HG03025 (cell line): Measurements from ENCODE around the gene PGC.

ENCODE experiments used
- ATAC-seq: cut with Tn5 transposase; IDR thresholded peaks from one replicate; pipeline ENCODE4 v1.9.1; 2021; ENCODE audit warnings: mild to moderate bottlenecking, moderate library complexity; ENCODE audit not compliant: unreplicated experiment, low FRiP score

The PGC gene

DNA sequence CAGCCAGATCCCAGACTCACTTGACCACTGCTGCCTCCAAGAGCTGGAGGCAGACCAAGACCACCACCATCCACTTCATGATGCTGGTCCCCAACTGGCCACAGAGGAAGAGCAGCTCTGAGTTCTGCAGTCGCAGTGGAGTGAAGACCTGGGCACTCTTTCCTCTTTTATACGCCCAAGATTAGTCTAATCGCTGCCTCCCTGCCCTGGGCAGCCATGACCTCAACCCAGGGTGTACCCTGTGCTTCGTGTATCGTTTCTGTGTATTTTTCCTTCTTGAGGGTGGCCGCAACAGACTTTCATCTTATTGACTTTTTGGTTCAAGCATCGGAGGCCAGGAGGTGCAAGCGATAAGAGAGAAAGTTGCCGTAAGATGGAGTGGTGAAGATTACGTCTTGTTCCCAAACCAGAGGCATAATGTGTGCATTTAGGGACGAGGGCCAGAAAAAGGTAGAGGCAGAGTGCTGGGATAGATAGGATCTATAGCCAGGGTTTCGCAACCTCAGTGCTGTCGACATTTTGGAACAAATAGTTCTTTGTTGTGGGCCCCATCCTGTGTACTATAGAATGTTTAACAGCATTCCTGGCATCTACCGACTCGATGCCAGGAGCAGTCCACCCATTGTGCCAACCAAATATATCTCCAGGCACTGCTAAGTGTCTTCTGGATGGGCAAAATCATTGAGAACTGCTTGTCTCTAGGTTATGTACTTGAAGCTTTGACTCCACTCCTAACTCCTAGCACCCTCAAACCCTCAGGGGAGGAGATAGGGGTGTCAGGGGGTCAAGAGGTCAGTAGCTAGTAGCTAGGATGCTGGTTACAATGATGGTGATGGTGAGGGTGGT lies at the start of gene PGC:
PGC (minus strand) TSS at position 142 of the 846 bp plus-strand sequence; CDS start at position 79, 63 bp downstream.
- no peak for ATAC-seq

GRCh38 chr6:41796474-41796873 lies 49.3 kb upstream of the PGC start:
- no peak for ATAC-seq

GRCh38 chr6:41791984-41792383 lies 44.8 kb upstream of the PGC start:
- ATAC-seq, result no peak

DNA sequence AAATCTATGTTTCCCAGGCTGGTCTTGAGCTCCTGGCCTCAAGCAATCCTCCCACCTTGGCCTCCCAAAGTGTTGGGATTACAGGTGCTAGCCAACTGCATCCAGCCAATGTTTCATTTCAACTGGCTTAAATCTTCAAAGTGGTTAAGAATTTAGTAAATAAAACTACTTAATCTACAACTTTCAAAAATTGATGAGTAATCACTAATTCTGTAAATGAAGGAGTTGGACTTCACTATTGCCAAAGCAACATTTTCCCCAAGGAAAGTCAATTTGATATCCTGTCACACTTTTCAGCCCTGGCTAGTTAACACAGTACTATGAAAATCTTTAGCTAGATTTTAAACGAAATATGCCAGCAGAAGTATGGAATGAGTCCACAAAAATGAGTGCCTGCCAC lies 44.1 kb upstream of the PGC start:
- no peak for ATAC-seq

DNA sequence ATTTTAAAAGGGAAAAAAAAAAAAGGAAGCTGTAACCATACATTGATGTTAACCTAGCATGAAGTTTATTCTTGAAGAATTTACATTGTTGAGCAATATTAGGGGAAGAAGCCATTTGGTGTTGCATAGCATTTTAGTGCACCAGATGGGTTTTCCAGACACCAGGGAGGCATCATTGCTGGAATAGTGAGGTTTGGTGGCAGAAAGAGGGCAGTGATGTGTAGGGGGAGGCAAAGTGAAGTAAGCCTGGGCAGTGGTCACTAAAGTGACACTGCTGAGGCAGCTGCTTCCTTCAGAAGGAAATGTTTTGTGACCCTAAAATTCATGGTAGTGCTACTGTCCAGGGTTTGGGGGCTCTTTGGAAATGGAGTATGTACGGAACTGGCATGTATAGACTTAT lies 42.8 kb upstream of the PGC start:
- ATAC-seq, result no peak

- ATAC-seq, result no peak
Measured at GRCh38 chr6:41789390-41789724, 42.2 kb upstream of the PGC start.

DNA sequence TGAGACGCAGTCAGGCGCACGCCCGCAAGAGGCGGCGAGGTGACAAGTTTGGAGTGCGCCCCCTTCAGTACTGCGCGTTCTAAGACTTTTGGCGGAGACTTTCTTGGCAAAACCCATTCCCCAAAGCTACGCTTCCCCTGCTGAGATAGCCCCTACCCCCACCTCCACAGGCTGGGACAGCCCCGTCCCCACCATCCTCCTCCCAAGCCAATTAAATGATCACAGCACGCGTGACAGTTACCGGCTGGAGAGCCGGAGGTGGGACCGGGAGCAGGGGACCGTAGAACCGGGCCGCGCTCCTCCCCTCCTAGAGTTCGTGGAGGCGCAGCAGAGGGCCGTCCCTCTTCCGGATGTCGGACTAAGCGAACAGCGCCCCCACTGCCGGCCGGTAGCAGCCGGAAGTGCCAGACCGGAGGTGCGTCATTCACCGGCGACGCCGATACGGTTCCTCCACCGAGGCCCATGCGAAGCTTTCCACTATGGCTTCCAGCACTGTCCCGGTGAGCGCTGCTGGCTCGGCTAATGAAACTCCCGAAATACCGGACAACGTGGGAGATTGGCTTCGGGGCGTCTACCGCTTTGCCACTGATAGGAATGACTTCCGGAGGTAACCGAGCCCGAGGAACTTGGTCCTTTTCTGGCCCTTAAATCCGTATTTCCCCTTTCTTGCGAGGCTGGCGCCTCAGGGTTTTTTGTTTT lies 40.2 kb upstream of the PGC start, which contains the start of gene TOMM6:
TOMM6 (plus strand) TSS at position 476 of the 699 bp plus-strand sequence; CDS start at position 480, 4 bp downstream.
- peak; percentile 79 for ATAC-seq

- peak; percentile 56 for ATAC-seq
Measured at GRCh38 chr6:41786451-41787218, 39.4 kb upstream of the PGC start.

DNA sequence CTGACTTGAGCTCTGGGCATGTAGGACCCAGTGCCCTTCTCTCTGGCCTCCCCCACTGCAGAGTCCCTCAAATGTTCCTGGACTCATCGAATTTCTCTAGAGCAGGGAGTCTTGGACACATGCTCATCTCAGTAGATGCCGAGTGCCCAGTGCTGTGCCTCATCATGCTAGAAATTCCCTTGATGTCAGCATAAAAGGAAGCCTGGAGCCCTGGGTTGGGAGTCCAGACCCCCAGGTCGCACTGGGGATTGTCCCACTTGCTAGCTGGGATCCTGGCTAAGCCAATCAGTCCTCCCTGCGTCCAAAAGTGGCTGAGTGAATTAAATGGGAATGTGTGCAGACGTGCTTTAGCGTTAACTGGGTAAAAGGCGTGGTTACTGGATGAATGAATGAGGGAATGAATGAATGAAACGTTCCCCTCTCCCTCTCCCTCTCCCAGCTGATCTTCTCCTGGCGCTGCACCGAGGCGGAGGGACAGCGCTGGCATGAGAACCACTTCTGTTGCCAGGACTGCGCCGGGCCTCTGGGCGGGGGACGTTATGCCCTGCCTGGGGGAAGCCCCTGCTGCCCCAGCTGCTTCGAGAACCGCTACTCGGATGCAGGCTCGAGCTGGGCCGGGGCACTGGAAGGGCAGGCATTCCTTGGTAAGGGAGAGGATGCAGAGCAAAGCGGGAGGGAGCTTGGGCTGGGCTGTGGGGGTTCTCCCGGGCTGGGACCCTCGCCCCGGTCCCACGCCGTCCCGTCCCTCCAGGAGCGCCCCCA lies 38.7 kb upstream of the PGC start:
- no peak for ATAC-seq

DNA sequence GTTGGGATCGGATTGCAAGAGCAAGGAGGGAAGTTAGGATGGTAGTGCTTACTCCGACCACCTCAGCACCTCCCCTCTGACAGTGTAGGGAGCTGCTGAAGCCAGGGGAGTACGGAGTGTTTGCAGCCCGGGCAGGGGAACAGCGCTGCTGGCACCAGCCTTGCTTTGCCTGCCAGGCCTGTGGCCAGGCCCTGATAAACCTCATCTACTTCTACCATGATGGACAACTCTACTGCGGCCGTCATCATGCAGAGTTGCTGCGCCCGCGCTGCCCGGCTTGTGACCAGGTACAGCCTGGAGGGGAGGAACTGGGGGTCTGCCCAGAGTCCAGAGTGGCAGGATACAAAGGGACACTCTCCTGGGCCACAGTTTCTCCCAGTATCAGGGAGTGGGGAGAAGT lies 38.1 kb upstream of the PGC start:
- no peak for ATAC-seq

- no peak for ATAC-seq
Measured at GRCh38 chr6:41784581-41785171, 37.5 kb upstream of the PGC start.

DNA sequence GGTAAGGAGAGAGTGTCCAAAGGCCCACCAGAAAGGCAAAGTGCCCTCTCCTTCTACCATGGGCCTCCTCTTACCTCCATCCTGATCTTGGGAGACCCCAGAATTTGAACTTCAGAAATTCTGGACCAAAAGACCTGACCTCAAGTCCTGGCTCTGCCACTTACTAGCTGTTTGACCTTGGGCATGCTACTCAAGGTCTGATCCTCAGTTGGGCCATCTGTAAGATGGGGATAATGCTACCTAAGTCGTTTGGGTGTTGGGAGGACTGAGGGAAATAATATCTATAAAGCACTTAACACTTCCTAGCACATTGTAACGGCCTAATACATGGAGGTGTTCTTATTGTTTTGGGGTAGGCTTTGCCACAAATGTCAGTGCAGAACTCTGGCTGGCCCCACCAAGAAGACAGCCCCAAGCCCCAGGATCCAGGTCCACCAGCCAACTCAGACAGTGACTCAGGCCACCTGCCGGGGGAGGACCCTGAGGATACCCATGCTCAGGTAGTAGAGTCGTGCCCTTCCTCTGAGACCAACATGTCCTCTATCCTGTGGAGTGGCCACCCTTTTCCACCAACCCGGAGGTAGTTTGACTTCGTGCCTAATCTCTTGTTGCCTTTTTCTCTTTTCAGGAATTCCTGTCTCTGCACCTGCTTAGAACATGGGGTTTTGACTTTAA lies 36.0 kb upstream of the PGC start:
- no peak for ATAC-seq

- no peak for ATAC-seq
Measured at GRCh38 chr6:41781366-41781730, 34.2 kb upstream of the PGC start.

DNA sequence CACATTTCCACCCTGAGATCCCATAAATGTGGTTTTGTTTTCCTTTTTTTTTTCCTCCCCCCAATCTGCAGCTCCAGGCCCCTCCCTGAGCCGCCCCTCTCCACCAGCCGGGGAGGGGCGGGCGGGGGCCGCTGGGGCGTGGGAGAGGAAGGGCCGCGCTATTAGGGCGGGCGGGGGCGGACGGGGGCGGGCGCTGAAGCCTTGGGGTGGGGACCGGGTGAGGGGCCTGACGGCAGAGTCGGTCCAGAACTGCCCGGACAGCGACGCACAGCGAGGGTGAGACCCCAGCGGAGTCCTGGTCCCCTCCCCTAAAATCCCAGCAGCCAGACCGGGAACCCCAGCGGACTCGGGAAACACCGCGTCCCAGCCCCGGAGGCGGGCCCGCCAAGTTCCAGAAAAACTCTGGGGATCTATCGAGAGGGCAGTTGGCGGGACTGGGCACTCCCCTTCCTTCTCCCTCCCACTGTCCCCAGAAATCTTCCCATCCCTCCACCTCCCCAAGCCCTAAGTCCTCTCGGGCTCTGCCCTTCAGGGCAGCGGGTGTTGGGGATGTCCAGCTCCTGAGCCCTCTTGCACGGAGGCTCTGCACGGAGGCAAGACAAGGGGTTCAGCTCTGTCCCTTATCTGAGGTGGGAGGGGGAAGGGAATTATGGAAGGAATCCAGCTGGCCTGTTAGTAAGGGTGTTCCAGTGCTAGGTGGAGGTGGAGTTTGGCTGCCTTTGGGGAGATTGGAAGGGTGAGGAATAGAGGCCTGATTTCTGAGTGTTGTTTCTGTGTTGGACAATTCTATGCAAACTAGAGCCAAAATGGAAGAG lies 33.6 kb upstream of the PGC start, which contains the start of gene PRICKLE4:
PRICKLE4 (plus strand) TSS at position 232 of the 815 bp plus-strand sequence. CDS start 2,692 bp downstream, outside the sequence.
- no peak for ATAC-seq

GRCh38 chr6:41779788-41780550 lies 32.8 kb upstream of the PGC start, which contains the start of gene FRS3:
Gene FRS3 (minus strand): TSS chr6:41779900. CDS start chr6:41776987, 2,913 bp downstream.
- ATAC-seq, result peak; percentile 90

DNA sequence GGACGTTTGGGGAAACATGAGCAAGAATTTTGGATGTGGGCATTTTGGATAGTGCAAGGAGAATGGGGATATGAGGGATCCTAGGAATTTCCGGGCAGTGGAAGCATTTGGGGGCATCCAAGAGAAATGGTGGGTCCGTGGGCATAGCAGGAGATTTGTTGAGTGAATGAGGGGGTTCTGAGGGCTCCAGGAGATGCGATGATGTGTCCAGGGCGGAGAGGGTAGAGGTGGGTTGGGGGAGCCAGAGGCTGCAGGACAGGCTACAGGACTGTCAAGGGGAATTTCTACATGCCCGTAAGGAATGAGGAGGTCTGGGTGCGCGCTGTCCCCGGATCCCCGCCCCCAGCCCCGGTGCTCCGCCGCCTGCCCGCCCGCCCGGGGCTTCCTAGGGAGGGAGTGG lies 32.1 kb upstream of the PGC start:
- peak; percentile 3 for ATAC-seq

- no peak for ATAC-seq
Measured at GRCh38 chr6:41778895-41779294, 31.7 kb upstream of the PGC start.
